HEK293 (cell line): ENCODE measurements around the gene SLC38A6.

ENCODE experiments used
- CTCF ChIA-PET: fragments of 350-600 bp; formaldehyde crosslinking; extraction: SDS; loops from one replicate; lab custom pipeline; 2021; ENCODE audit warnings: antibody characterized with exemption; lab: Yijun Ruan, JAX
- POLR2A ChIA-PET: fragments of 300-600 bp; formaldehyde crosslinking; extraction: SDS; loops from one replicate; lab custom pipeline; 2020; ENCODE audit warnings: antibody characterized with exemption, inconsistent platforms; lab: Yijun Ruan, JAX
- H3K27ac ChIP-seq: fragments of 200-500 bp; sonication (Bioruptor generic); 2 replicates; pipeline ENCODE4 v1.5.1; 2014; ENCODE audit warnings: low read depth, low read length, control low read depth, inconsistent platforms; ENCODE audit errors: extremely low read depth
- H3K36me3 ChIP-seq, 2 experiments: fragments of 200-500 bp in 1 of 2; sonication (Bioruptor generic) in 1 of 2; 1 replicate in 1 of 2; 2 replicates in 1 of 2; pipeline ENCODE4 v1.5.1; 2014 to 2017; ENCODE audit warnings: inconsistent platforms in 2 of 2, low read length in 2 of 2; ENCODE audit not compliant: control insufficient read depth in 2 of 2, insufficient read depth in 1 of 2
- H3K4me1 ChIP-seq: fragments of 200-500 bp; sonication (Bioruptor generic); 2 replicates; pipeline ENCODE4 v1.5.1; 2014; ENCODE audit warnings: mild to moderate bottlenecking, low read length, inconsistent platforms; ENCODE audit not compliant: control insufficient read depth, insufficient read depth
- H3K4me3 ChIP-seq: 2 replicates; pipeline ENCODE4 v1.5.1; 2011; ENCODE audit warnings: low read depth, mild to moderate bottlenecking, control low read depth, low read length, moderate library complexity
- H3K9me3 ChIP-seq: fragments of 200-500 bp; sonication (Bioruptor generic); 2 replicates; pipeline ENCODE4 v1.5.1; 2014; ENCODE audit warnings: low read depth, low read length, inconsistent platforms; ENCODE audit not compliant: control insufficient read depth, insufficient read depth
- CTCF ChIP-seq: fragments of 450-650 bp; formaldehyde crosslinking; IDR thresholded peaks from 2 replicates; pipeline ENCODE4 v1.5.1; 2016; ENCODE audit warnings: missing biosample characterization, missing genetic modification characterization
- FEZF1 ChIP-seq: fragments of 450-650 bp; formaldehyde crosslinking; IDR thresholded peaks from 2 replicates; pipeline ENCODE4 v1.5.1; 2016; ENCODE audit warnings: missing biosample characterization, missing genetic modification characterization
- KLF7 ChIP-seq: fragments of 450-650 bp; formaldehyde crosslinking; IDR thresholded peaks from 2 replicates; pipeline ENCODE4 v1.5.1; 2016; ENCODE audit warnings: missing biosample characterization, missing genetic modification characterization, borderline replicate concordance
- OSR2 ChIP-seq: fragments of 450-650 bp; formaldehyde crosslinking; IDR thresholded peaks from 2 replicates; pipeline ENCODE4 v1.5.1; 2016; ENCODE audit warnings: missing biosample characterization, missing genetic modification characterization
- PRDM1 ChIP-seq: fragments of 450-650 bp; formaldehyde crosslinking; IDR thresholded peaks from 2 replicates; pipeline ENCODE4; 2016; ENCODE audit warnings: missing biosample characterization, missing genetic modification characterization
- ZNF10 ChIP-seq: fragments of 450-650 bp; formaldehyde crosslinking; IDR thresholded peaks from 2 replicates; pipeline ENCODE4 v1.5.1; 2017; ENCODE audit warnings: missing biosample characterization, missing genetic modification characterization
- ZNF18 ChIP-seq: fragments of 450-650 bp; formaldehyde crosslinking; IDR thresholded peaks from 2 replicates; pipeline ENCODE4 v1.5.1; 2016; ENCODE audit warnings: missing biosample characterization, missing genetic modification characterization
- ZNF221 ChIP-seq: fragments of 450-650 bp; formaldehyde crosslinking; IDR thresholded peaks from 2 replicates; pipeline ENCODE4 v1.5.1; 2017; ENCODE audit warnings: missing biosample characterization, missing genetic modification characterization, borderline replicate concordance
- ZNF302 ChIP-seq: fragments of 450-650 bp; formaldehyde crosslinking; IDR thresholded peaks from 2 replicates; pipeline ENCODE4 v1.5.1; 2016; ENCODE audit warnings: missing biosample characterization, missing genetic modification characterization, low read depth
- ZNF311 ChIP-seq: fragments of 450-650 bp; formaldehyde crosslinking; IDR thresholded peaks from 2 replicates; pipeline ENCODE4 v1.5.1; 2017; ENCODE audit warnings: missing biosample characterization, missing genetic modification characterization, borderline replicate concordance
- ZNF404 ChIP-seq: fragments of 450-650 bp; formaldehyde crosslinking; IDR thresholded peaks from 2 replicates; pipeline ENCODE4 v1.5.1; 2017; ENCODE audit warnings: missing biosample characterization, missing genetic modification characterization
- ZNF473 ChIP-seq: fragments of 450-650 bp; formaldehyde crosslinking; IDR thresholded peaks from 2 replicates; pipeline ENCODE4 v1.5.1; 2017; ENCODE audit warnings: missing biosample characterization, missing genetic modification characterization
- ZNF555 ChIP-seq: fragments of 450-650 bp; formaldehyde crosslinking; conservative IDR thresholded peaks from 2 replicates; pipeline ENCODE4 v1.5.1; 2017; ENCODE audit warnings: missing biosample characterization, mild to moderate bottlenecking, missing genetic modification characterization, inconsistent platforms
- ZNF560 ChIP-seq: fragments of 450-650 bp; formaldehyde crosslinking; IDR thresholded peaks from 2 replicates; pipeline ENCODE4 v1.5.1; 2017; ENCODE audit warnings: missing biosample characterization, missing genetic modification characterization, borderline replicate concordance
- ZNF621 ChIP-seq: fragments of 450-650 bp; formaldehyde crosslinking; IDR thresholded peaks from 2 replicates; pipeline ENCODE4 v1.5.1; 2017; ENCODE audit warnings: missing biosample characterization, missing genetic modification characterization
- TF ChIP-seq, protein P1 (sequence below): fragments of 450-650 bp; formaldehyde crosslinking; IDR thresholded peaks from 2 replicates; pipeline ENCODE4 v1.5.1; 2016; ENCODE audit warnings: missing biosample characterization, missing genetic modification characterization
- TF ChIP-seq, protein P2 (sequence below): fragments of 450-650 bp; formaldehyde crosslinking; IDR thresholded peaks from 2 replicates; pipeline ENCODE4 v1.5.1; 2016; ENCODE audit warnings: missing biosample characterization, missing genetic modification characterization

Gene SLC38A6

DNA sequence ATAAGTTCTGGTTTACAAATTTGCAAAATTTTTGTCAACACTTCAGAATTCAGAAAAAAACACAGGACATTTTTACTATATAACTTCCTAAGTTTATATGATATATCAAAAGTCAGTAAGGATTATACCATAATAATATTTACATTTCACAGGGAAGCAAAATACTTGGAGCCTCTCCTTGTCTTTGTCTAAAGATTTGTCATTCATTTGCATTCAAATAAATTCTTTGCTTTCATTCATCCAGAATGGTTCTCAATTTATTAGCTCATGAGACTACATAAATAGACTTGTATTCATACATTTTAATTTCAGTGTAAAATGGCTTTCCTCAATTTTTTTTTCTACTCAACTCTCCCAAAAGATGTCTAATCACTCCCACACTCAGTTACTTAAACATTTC, 96.4 kb downstream of the SLC38A6 start:
- Histone ChIP-seq H3K4me1 (no peaks in the 10 kb centered on the region), H3K27ac (no peak overlapping the region), H3K36me3 (no peaks in the 10 kb centered on the region), H3K9me3 (no peaks in the 10 kb centered on the region), H3K4me3 (no peak overlapping the region)
- CTCF ChIA-PET = interaction anchor here (1.2 kb wide), 1 partner anchor 11 kb away, joined by 3 read pairs; no protein-coding TSS in a partner anchor
- POLR2A ChIA-PET = no interaction called here
- TF ChIP-seq ZNF560 (tag by site-specific recombination) (no peak), KLF7 (tag by site-specific recombination) (no peak), FEZF1 (tag by site-specific recombination) (no peak), ZNF555 (tag by site-specific recombination) (no peak), ZNF10 (tag by site-specific recombination) (no peak), ZNF221 (tag by site-specific recombination) (no peak), ZNF302 (tag by site-specific recombination) (no peak), CTCF (tag by site-specific recombination) (no peak), OSR2 (tag by site-specific recombination) (no peak), PRDM1 (tag by site-specific recombination) (no peak), ZNF18 (tag by site-specific recombination) (no peak), ZNF621 (tag by site-specific recombination) (no peak), ZNF311 (tag by site-specific recombination) (no peak), ZNF404 (tag by site-specific recombination) (no peak), ZNF473 (no peak)
- TF ChIP-seq, protein P1, sequence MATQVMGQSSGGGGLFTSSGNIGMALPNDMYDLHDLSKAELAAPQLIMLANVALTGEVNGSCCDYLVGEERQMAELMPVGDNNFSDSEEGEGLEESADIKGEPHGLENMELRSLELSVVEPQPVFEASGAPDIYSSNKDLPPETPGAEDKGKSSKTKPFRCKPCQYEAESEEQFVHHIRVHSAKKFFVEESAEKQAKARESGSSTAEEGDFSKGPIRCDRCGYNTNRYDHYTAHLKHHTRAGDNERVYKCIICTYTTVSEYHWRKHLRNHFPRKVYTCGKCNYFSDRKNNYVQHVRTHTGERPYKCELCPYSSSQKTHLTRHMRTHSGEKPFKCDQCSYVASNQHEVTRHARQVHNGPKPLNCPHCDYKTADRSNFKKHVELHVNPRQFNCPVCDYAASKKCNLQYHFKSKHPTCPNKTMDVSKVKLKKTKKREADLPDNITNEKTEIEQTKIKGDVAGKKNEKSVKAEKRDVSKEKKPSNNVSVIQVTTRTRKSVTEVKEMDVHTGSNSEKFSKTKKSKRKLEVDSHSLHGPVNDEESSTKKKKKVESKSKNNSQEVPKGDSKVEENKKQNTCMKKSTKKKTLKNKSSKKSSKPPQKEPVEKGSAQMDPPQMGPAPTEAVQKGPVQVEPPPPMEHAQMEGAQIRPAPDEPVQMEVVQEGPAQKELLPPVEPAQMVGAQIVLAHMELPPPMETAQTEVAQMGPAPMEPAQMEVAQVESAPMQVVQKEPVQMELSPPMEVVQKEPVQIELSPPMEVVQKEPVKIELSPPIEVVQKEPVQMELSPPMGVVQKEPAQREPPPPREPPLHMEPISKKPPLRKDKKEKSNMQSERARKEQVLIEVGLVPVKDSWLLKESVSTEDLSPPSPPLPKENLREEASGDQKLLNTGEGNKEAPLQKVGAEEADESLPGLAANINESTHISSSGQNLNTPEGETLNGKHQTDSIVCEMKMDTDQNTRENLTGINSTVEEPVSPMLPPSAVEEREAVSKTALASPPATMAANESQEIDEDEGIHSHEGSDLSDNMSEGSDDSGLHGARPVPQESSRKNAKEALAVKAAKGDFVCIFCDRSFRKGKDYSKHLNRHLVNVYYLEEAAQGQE (tag by site-specific recombination) = no peak
- TF ChIP-seq, protein P2, sequence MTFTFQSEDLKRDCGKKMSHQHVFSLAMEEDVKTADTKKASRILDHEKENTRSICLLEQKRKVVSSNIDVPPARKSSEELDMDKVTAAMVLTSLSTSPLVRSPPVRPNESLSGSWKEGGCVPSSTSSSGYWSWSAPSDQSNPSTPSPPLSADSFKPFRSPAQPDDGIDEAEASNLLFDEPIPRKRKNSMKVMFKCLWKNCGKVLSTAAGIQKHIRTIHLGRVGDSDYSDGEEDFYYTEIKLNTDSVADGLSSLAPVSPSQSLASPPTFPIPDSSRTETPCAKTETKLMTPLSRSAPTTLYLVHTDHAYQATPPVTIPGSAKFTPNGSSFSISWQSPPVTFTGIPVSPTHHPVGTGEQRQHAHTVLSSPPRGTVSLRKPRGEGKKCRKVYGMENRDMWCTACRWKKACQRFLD = no peak
